ENCODE data around the gene WDR88. TPM values are rescaled to one million over a fixed set of nuclear protein-coding genes. Genes with fewer than 3 reads are reported as not detected.

Gene WDR88
- total RNA-seq, 1 experiment from 2014 or later, result 0.20 TPM

GRCh38 chr19:33130433-33130832 lies 1.5 kb upstream of the WDR88 start:
- H3K36me3 ChIP-seq (ENCODE audit: control insufficient read depth, insufficient read depth, low read length), result peaks cover 2% of the 10 kb centered on the region
- ChIA-PET POLR2A (no interaction called here), CTCF (no interaction called here)
- H3K4me3 ChIP-seq (ENCODE audit: low read depth, low read length), result no peak overlapping the region
- no peaks in the 10 kb centered on the region for H3K4me1 ChIP-seq
- DNase-seq, result no peak
- no TSS peak for BruUV-seq (replicated peaks)
- intact Hi-C loops (cut with micrococcal nuclease; ENCODE audit: unreplicated experiment), result no loop called here
- no peaks in the 10 kb centered on the region for H3K27me3 ChIP-seq (replicated peaks; ENCODE audit: control insufficient read depth, insufficient read depth, low read length)
- TF ChIP-seq, protein P1, sequence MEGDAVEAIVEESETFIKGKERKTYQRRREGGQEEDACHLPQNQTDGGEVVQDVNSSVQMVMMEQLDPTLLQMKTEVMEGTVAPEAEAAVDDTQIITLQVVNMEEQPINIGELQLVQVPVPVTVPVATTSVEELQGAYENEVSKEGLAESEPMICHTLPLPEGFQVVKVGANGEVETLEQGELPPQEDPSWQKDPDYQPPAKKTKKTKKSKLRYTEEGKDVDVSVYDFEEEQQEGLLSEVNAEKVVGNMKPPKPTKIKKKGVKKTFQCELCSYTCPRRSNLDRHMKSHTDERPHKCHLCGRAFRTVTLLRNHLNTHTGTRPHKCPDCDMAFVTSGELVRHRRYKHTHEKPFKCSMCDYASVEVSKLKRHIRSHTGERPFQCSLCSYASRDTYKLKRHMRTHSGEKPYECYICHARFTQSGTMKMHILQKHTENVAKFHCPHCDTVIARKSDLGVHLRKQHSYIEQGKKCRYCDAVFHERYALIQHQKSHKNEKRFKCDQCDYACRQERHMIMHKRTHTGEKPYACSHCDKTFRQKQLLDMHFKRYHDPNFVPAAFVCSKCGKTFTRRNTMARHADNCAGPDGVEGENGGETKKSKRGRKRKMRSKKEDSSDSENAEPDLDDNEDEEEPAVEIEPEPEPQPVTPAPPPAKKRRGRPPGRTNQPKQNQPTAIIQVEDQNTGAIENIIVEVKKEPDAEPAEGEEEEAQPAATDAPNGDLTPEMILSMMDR (IDR thresholded peaks at IDR 0.05; ENCODE audit: insufficient read depth in 1 of 2, low read depth in 1 of 2, low read length in 1 of 2, severe bottlenecking in 1 of 2, unreplicated experiment in 1 of 2), result no peak
- H3K27me3 Mint-ChIP-seq (ENCODE audit: insufficient read depth, unreplicated experiment), result no peaks in the 10 kb centered on the region
- H3K9me3 ChIP-seq, result no peaks in the 10 kb centered on the region
- no peaks in the 10 kb centered on the region for H3K4me1 Mint-ChIP-seq (ENCODE audit: low read depth, unreplicated experiment)
- H3K36me3 Mint-ChIP-seq (ENCODE audit: insufficient read depth, unreplicated experiment), result peaks cover 59% of the 10 kb centered on the region
- H3K27ac Mint-ChIP-seq (ENCODE audit: unreplicated experiment), result no peak overlapping the region
- H3K4me3 Mint-ChIP-seq (ENCODE audit: unreplicated experiment), result no peak overlapping the region
- no peaks in the 10 kb centered on the region for H3K9me3 Mint-ChIP-seq (ENCODE audit: unreplicated experiment)

- intact Hi-C loops (cut with micrococcal nuclease; ENCODE audit: unreplicated experiment), result no loop called here
- no peaks in the 10 kb centered on the region for H3K4me1 Mint-ChIP-seq (ENCODE audit: low read depth, unreplicated experiment)
- CTCF ChIA-PET, result no interaction called here
These were observed 511 bp downstream of the WDR88 start for GRCh38 chr19:33132425-33132824.

GRCh38 chr19:33133438-33134031 lies 1.6 kb downstream of the WDR88 start:
- H3K4me1 ChIP-seq, result no peaks in the 10 kb centered on the region
- Mint-ChIP-seq H3K4me3 (ENCODE audit: unreplicated experiment) (no peak overlapping the region), H3K27ac (ENCODE audit: unreplicated experiment) (no peak overlapping the region), H3K27me3 (ENCODE audit: insufficient read depth, unreplicated experiment) (no peaks in the 10 kb centered on the region), H3K9me3 (ENCODE audit: unreplicated experiment) (no peaks in the 10 kb centered on the region), H3K36me3 (ENCODE audit: insufficient read depth, unreplicated experiment) (peaks cover 31% of the 10 kb centered on the region), H3K4me1 (ENCODE audit: low read depth, unreplicated experiment) (no peaks in the 10 kb centered on the region)
- no peaks in the 10 kb centered on the region for H3K9me3 ChIP-seq
- TF ChIP-seq, protein P1 (IDR thresholded peaks at IDR 0.05; ENCODE audit: insufficient read depth in 1 of 2, low read depth in 1 of 2, low read length in 1 of 2, severe bottlenecking in 1 of 2, unreplicated experiment in 1 of 2), result peak in 1 of 2 experiments; percentile 15
- peak in 1 of 2 experiments; percentile 40 for DNase-seq
- H3K27me3 ChIP-seq (replicated peaks; ENCODE audit: control insufficient read depth, insufficient read depth, low read length), result no peaks in the 10 kb centered on the region
- peaks cover 2% of the 10 kb centered on the region; the same call in 1 of the 2 replicates for H3K36me3 ChIP-seq (ENCODE audit: control insufficient read depth, insufficient read depth, low read length)
- ChIA-PET POLR2A (no interaction called here), CTCF (interaction anchor here (1.6 kb wide), 1 partner anchor 50 kb away, joined by 8 read pairs; no protein-coding TSS in a partner anchor)
- intact Hi-C loops (cut with micrococcal nuclease; ENCODE audit: unreplicated experiment), result no loop called here
- no peak overlapping the region for H3K4me3 ChIP-seq (ENCODE audit: low read depth, low read length)
- no TSS peak for BruUV-seq (replicated peaks)

More at GRCh38 chr19:33132425-33132824, 511 bp downstream of the WDR88 start:
- no peaks in the 10 kb centered on the region for H3K27me3 ChIP-seq (replicated peaks; ENCODE audit: control insufficient read depth, insufficient read depth, low read length)
- DNase-seq, result peak in 1 of 2 experiments; percentile 40
- no peaks in the 10 kb centered on the region for H3K27me3 Mint-ChIP-seq (ENCODE audit: insufficient read depth, unreplicated experiment)
- POLR2A ChIA-PET, result no interaction called here
- no peak overlapping the region for H3K4me3 ChIP-seq (ENCODE audit: low read depth, low read length)
- H3K9me3 ChIP-seq, result no peaks in the 10 kb centered on the region
- H3K36me3 ChIP-seq (ENCODE audit: control insufficient read depth, insufficient read depth, low read length), result peaks cover 2% of the 10 kb centered on the region; the same call in 1 of the 2 replicates
- no peaks in the 10 kb centered on the region for H3K9me3 Mint-ChIP-seq (ENCODE audit: unreplicated experiment)
- H3K4me1 ChIP-seq, result no peaks in the 10 kb centered on the region
- H3K27ac Mint-ChIP-seq (ENCODE audit: unreplicated experiment), result no peak overlapping the region
- TF ChIP-seq, protein P1 (IDR thresholded peaks at IDR 0.05; ENCODE audit: insufficient read depth in 1 of 2, low read depth in 1 of 2, low read length in 1 of 2, severe bottlenecking in 1 of 2, unreplicated experiment in 1 of 2), result peak in 1 of 2 experiments; percentile 26
- no peak overlapping the region for H3K4me3 Mint-ChIP-seq (ENCODE audit: unreplicated experiment)
- H3K36me3 Mint-ChIP-seq (ENCODE audit: insufficient read depth, unreplicated experiment), result peaks cover 40% of the 10 kb centered on the region
- BruUV-seq (replicated peaks), result no TSS peak

Measured in Caco-2 (cell line).